Nephron progenitor cell (in vitro differentiated cells): Measurements from ENCODE around the gene ITPK1.

Source experiments
- DNase-seq: peaks from one replicate; pipeline ENCODE4 v3.0.0; 2021
- H3K27ac Mint-ChIP-seq: 2 replicates; pipeline ENCODE4 v1.8.0; 2021; ENCODE audit warnings: mild to moderate bottlenecking, moderate library complexity, mixed read lengths
- H3K27me3 Mint-ChIP-seq: 2 replicates; pipeline ENCODE4 v1.8.0; 2021; ENCODE audit warnings: mild to moderate bottlenecking, low read depth, mixed read lengths; ENCODE audit not compliant: poor library complexity
- H3K36me3 Mint-ChIP-seq: 2 replicates; pipeline ENCODE4 v1.8.0; 2021; ENCODE audit warnings: low read depth, mixed read lengths
- H3K4me1 Mint-ChIP-seq: 2 replicates; pipeline ENCODE4 v1.8.0; 2021; ENCODE audit warnings: mixed read lengths
- H3K4me3 Mint-ChIP-seq: 2 replicates; pipeline ENCODE4 v1.8.0; 2021; ENCODE audit warnings: mild to moderate bottlenecking, moderate library complexity, mixed read lengths
- H3K9me3 Mint-ChIP-seq: 2 replicates; pipeline ENCODE4 v1.8.0; 2021; ENCODE audit warnings: mild to moderate bottlenecking, moderate library complexity, mixed read lengths
- CTCF ChIP-seq: fragments of 200-600 bp; sonication (generic); IDR thresholded peaks from 2 replicates; pipeline ENCODE4 v1.5.0; 2021; ENCODE audit warnings: antibody characterized with exemption

ITPK1 gene

DNA sequence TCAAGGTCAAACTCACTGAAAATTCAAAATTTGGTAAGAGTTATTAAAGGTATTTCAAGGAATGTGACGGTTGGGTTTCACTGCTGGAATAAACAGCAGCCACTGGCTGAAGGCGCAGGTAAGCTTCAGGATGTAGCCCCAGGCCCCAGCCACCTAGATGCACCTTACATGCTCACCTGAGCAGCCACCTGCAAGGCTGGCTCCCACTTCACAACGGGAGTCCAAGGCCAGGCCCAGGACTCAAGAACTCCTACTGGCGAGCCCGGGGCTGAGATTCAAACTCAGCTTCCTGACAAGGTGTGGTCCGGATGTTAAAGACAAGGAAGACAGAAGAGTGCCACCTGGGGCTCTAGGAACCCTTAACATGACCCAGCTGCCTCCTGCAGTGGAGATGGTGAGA is 78.4 kb downstream of the ITPK1 start:
- TF ChIP-seq CTCF, result no peak
- Mint-ChIP-seq H3K9me3 (no peaks in the 10 kb centered on the region), H3K4me1 (peaks cover 73% of the 10 kb centered on the region), H3K27me3 (no peaks in the 10 kb centered on the region), H3K27ac (no peak overlapping the region), H3K4me3 (no peak overlapping the region), H3K36me3 (no peaks in the 10 kb centered on the region)
- no peak for DNase-seq

DNA sequence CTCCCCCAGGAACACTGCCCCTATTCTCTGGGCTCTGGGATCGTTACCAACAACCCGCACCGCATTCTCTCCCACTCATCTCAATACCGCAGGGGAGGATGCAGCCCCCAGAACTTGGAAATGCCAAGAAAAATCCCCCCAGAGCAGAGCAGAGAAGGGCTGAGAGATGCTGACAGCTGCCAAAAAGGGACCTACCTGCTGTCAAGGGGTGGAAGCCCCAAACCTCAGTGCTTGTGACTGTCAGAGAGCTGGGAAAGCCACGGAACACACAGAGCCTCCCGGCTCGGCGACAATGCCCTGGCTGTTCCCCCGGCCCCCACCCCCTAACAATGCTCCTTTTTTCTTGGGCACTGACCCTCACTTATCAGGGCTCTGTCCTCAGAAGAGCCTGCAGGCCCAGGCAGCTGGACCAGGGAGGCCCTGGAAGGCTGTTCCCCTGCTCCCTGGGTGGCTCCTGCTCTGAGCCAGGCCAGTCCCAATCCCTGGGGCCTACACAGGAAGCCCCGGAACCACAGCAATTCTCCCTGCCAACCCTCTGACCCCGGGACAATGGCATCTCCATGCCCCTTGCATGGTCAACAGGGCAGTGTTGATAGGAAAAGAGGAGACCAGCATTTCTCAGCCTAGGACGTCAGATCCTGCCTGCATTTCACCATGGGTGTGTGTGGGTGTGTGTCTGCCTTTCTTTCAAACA is 78.9 kb downstream of the ITPK1 start:
- Mint-ChIP-seq H3K27ac (no peak overlapping the region), H3K27me3 (no peaks in the 10 kb centered on the region), H3K9me3 (no peaks in the 10 kb centered on the region), H3K4me3 (no peak overlapping the region), H3K4me1 (peaks cover 73% of the 10 kb centered on the region), H3K36me3 (no peaks in the 10 kb centered on the region)
- no peak for DNase-seq
- no peak for TF ChIP-seq CTCF

DNA sequence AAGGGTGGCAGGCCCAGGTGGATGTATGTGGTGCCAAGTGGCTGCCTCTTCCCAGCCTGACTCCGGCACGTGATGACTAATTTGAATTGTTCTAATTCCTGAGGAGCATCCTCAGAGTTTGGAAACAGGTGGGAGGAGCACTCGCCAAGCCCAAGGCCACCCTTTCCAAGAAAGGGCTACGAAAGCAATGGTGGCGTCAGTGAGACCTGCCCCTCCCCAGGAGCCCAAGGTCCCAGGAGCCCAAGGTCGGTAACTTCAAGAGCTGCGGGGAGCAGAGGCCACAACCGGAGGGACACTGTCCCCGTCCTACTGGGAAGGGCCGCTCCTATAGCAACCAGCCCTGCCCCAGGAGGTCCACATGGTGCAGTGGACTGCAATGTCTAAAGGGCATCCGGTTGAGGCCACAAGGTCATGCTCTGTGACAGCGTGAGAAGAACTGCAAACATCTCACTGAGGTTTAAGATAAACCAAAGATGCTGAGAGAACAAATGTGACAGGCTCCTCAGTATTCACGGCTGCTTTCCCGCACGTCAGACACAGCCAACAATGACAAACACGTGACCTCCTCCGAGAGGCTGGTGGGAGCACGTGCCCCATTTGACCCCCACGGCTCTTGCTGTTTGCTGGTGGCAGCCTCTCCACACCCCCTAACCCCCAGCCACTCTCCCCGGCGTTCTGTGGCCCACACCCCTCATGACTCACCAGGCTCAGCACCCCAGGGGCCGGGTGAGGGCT is 79.6 kb downstream of the ITPK1 start:
- peak; percentile 36 for DNase-seq
- Mint-ChIP-seq H3K4me3 (no peak overlapping the region), H3K36me3 (no peaks in the 10 kb centered on the region), H3K4me1 (peaks cover 73% of the 10 kb centered on the region), H3K27me3 (no peaks in the 10 kb centered on the region), H3K27ac (no peak overlapping the region), H3K9me3 (no peaks in the 10 kb centered on the region)
- no peak for TF ChIP-seq CTCF

GRCh38 chr14:93035585-93035916 is 80.2 kb downstream of the ITPK1 start:
- H3K27ac Mint-ChIP-seq, result no peak overlapping the region
- peaks cover 73% of the 10 kb centered on the region for H3K4me1 Mint-ChIP-seq
- no peaks in the 10 kb centered on the region for H3K9me3 Mint-ChIP-seq
- no peaks in the 10 kb centered on the region for H3K27me3 Mint-ChIP-seq
- H3K4me3 Mint-ChIP-seq, result no peak overlapping the region
- H3K36me3 Mint-ChIP-seq, result no peaks in the 10 kb centered on the region
- no peak for TF ChIP-seq CTCF
- DNase-seq, result no peak

DNA sequence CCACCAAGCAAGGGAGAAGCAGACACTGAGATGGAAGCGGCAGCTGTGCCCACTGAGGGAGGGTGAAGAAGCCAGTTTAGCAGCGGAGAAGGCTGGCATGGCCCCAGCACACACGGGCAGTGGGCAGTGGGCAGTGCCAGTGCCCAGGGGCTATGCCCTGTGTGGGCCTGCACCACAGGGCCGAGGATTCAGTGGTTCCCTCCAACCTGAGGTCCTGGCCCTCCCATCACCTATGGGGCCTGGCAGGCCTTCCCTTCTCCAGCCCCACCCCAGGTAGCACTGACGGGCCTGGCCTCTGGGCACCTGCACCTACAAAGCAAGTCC is 81.1 kb downstream of the ITPK1 start:
- no peak for DNase-seq
- Mint-ChIP-seq H3K27me3 (no peaks in the 10 kb centered on the region), H3K4me1 (peaks cover 77% of the 10 kb centered on the region), H3K36me3 (no peaks in the 10 kb centered on the region), H3K27ac (no peak overlapping the region), H3K9me3 (no peaks in the 10 kb centered on the region), H3K4me3 (no peak overlapping the region)
- no peak for TF ChIP-seq CTCF
